A673 (cell line): ENCODE data around the gene ISL2.

Experiments used
- CTCF ChIP-seq: fragments of 300-800, 200-600 bp; sonication (generic); conservative IDR thresholded peaks from 2 replicates; pipeline ENCODE4 v1.5.1; 2017; ENCODE audit warnings: low read depth, mild to moderate bottlenecking, antibody characterized with exemption, low read length, moderate library complexity, mixed read lengths
- EZH2 ChIP-seq: fragments of 200-600 bp; sonication (generic); IDR thresholded peaks from 2 replicates; pipeline ENCODE4 v1.6.1; 2017; ENCODE audit warnings: borderline replicate concordance, low read depth, mild to moderate bottlenecking, mixed read lengths, antibody characterized with exemption, low read length; ENCODE audit not compliant: poor library complexity, severe bottlenecking

- no peak for TF ChIP-seq CTCF
- no peak for TF ChIP-seq EZH2
Observed at GRCh38 chr15:76353023-76353577, 16.5 kb downstream of the ISL2 start.
